ENCODE measurements around the gene OR6V1. TPM values are rescaled to one million over a fixed set of nuclear protein-coding genes. Genes with fewer than 3 reads are reported as not detected.

Gene OR6V1
- not detected in 2 replicates for total RNA-seq (2014; rRNA removed; shearing (Covaris generic))

GRCh38 chr7:143052041-143052440, at the start of gene OR6V1:
Gene OR6V1 (plus strand): TSS chr7:143052341. CDS start chr7:143052341, 0 bp downstream.
- no peak for DNase-seq
- Histone ChIP-seq H3K27me3 (ENCODE audit: control insufficient read depth, insufficient read depth, low read length) (no peaks in the 10 kb centered on the region), H3K4me3 (ENCODE audit: insufficient read depth, low read depth, low read length) (no peak within 1 kb of the TSS), H3K36me3 (replicated peaks; ENCODE audit: control insufficient read depth, insufficient read depth, low read length) (no peaks in the 10 kb centered on the region)

- Histone ChIP-seq H3K4me3 (ENCODE audit: insufficient read depth, low read depth, low read length) (no peak overlapping the region), H3K27me3 (ENCODE audit: control insufficient read depth, insufficient read depth, low read length) (no peaks in the 10 kb centered on the region), H3K36me3 (replicated peaks; ENCODE audit: control insufficient read depth, insufficient read depth, low read length) (no peaks in the 10 kb centered on the region)
- DNase-seq: no peak
These were observed 49.2 kb upstream of the OR6V1 start for GRCh38 chr7:143002898-143003297.

- DNase-seq: peak; percentile 27
- Histone ChIP-seq H3K36me3 (replicated peaks; ENCODE audit: control insufficient read depth, insufficient read depth, low read length) (no peaks in the 10 kb centered on the region), H3K27me3 (ENCODE audit: control insufficient read depth, insufficient read depth, low read length) (no peaks in the 10 kb centered on the region), H3K4me3 (ENCODE audit: insufficient read depth, low read depth, low read length) (no peak overlapping the region)
These were observed 48.6 kb upstream of the OR6V1 start for GRCh38 chr7:143003393-143004051.

GRCh38 chr7:143005632-143006260, 46.4 kb upstream of the OR6V1 start:
- no peak for DNase-seq
- H3K27me3 ChIP-seq (ENCODE audit: control insufficient read depth, insufficient read depth, low read length): no peaks in the 10 kb centered on the region
- H3K36me3 ChIP-seq (replicated peaks; ENCODE audit: control insufficient read depth, insufficient read depth, low read length): no peaks in the 10 kb centered on the region
- no peak overlapping the region for H3K4me3 ChIP-seq (ENCODE audit: insufficient read depth, low read depth, low read length)

GRCh38 chr7:143008007-143008901, 43.9 kb upstream of the OR6V1 start:
- Histone ChIP-seq H3K36me3 (replicated peaks; ENCODE audit: control insufficient read depth, insufficient read depth, low read length) (no peaks in the 10 kb centered on the region), H3K27me3 (ENCODE audit: control insufficient read depth, insufficient read depth, low read length) (no peaks in the 10 kb centered on the region), H3K4me3 (ENCODE audit: insufficient read depth, low read depth, low read length) (no peak overlapping the region)
- peak; percentile 63 for DNase-seq

- Histone ChIP-seq H3K4me3 (ENCODE audit: insufficient read depth, low read depth, low read length) (no peak overlapping the region), H3K36me3 (replicated peaks; ENCODE audit: control insufficient read depth, insufficient read depth, low read length) (no peaks in the 10 kb centered on the region), H3K27me3 (ENCODE audit: control insufficient read depth, insufficient read depth, low read length) (no peaks in the 10 kb centered on the region)
- no peak for DNase-seq
These were observed 40.1 kb upstream of the OR6V1 start for GRCh38 chr7:143012001-143012400.

GRCh38 chr7:143012409-143012808, 39.7 kb upstream of the OR6V1 start:
- H3K4me3 ChIP-seq (ENCODE audit: insufficient read depth, low read depth, low read length): no peak overlapping the region
- DNase-seq: no peak
- no peaks in the 10 kb centered on the region for H3K36me3 ChIP-seq (replicated peaks; ENCODE audit: control insufficient read depth, insufficient read depth, low read length)
- H3K27me3 ChIP-seq (ENCODE audit: control insufficient read depth, insufficient read depth, low read length): no peaks in the 10 kb centered on the region

- no peak for DNase-seq
- H3K27me3 ChIP-seq (ENCODE audit: control insufficient read depth, insufficient read depth, low read length): no peaks in the 10 kb centered on the region
- H3K4me3 ChIP-seq (ENCODE audit: insufficient read depth, low read depth, low read length): no peak overlapping the region
- no peaks in the 10 kb centered on the region for H3K36me3 ChIP-seq (replicated peaks; ENCODE audit: control insufficient read depth, insufficient read depth, low read length)
These were observed 38.7 kb upstream of the OR6V1 start for GRCh38 chr7:143013473-143013872.

GRCh38 chr7:143013893-143014292, 38.2 kb upstream of the OR6V1 start:
- no peak overlapping the region for H3K4me3 ChIP-seq (ENCODE audit: insufficient read depth, low read depth, low read length)
- H3K27me3 ChIP-seq (ENCODE audit: control insufficient read depth, insufficient read depth, low read length): no peaks in the 10 kb centered on the region
- DNase-seq: no peak

GRCh38 chr7:143015084-143015483, 37.1 kb upstream of the OR6V1 start:
- no peaks in the 10 kb centered on the region for H3K36me3 ChIP-seq (replicated peaks; ENCODE audit: control insufficient read depth, insufficient read depth, low read length)
- DNase-seq: no peak
- no peaks in the 10 kb centered on the region for H3K27me3 ChIP-seq (ENCODE audit: control insufficient read depth, insufficient read depth, low read length)
- H3K4me3 ChIP-seq (ENCODE audit: insufficient read depth, low read depth, low read length): no peak overlapping the region

More at GRCh38 chr7:143013893-143014292, 38.2 kb upstream of the OR6V1 start:
- H3K36me3 ChIP-seq (replicated peaks; ENCODE audit: control insufficient read depth, insufficient read depth, low read length): no peaks in the 10 kb centered on the region

- DNase-seq: no peak
- H3K36me3 ChIP-seq (replicated peaks; ENCODE audit: control insufficient read depth, insufficient read depth, low read length): no peaks in the 10 kb centered on the region
- H3K4me3 ChIP-seq (ENCODE audit: insufficient read depth, low read depth, low read length): no peak overlapping the region
- no peaks in the 10 kb centered on the region for H3K27me3 ChIP-seq (ENCODE audit: control insufficient read depth, insufficient read depth, low read length)
These were observed 36.1 kb upstream of the OR6V1 start for GRCh38 chr7:143015926-143016490.

- Histone ChIP-seq H3K27me3 (ENCODE audit: control insufficient read depth, insufficient read depth, low read length) (no peaks in the 10 kb centered on the region), H3K36me3 (replicated peaks; ENCODE audit: control insufficient read depth, insufficient read depth, low read length) (no peaks in the 10 kb centered on the region), H3K4me3 (ENCODE audit: insufficient read depth, low read depth, low read length) (no peak overlapping the region)
- no peak for DNase-seq
These were observed 35.1 kb upstream of the OR6V1 start for GRCh38 chr7:143016996-143017395.

- no peaks in the 10 kb centered on the region for H3K36me3 ChIP-seq (replicated peaks; ENCODE audit: control insufficient read depth, insufficient read depth, low read length)
- no peak for DNase-seq
- H3K27me3 ChIP-seq (ENCODE audit: control insufficient read depth, insufficient read depth, low read length): no peaks in the 10 kb centered on the region
- no peak overlapping the region for H3K4me3 ChIP-seq (ENCODE audit: insufficient read depth, low read depth, low read length)
These were observed 33.2 kb upstream of the OR6V1 start for GRCh38 chr7:143018931-143019330.

- H3K4me3 ChIP-seq (ENCODE audit: insufficient read depth, low read depth, low read length): no peak overlapping the region
- H3K36me3 ChIP-seq (replicated peaks; ENCODE audit: control insufficient read depth, insufficient read depth, low read length): no peaks in the 10 kb centered on the region
- DNase-seq: no peak
- H3K27me3 ChIP-seq (ENCODE audit: control insufficient read depth, insufficient read depth, low read length): no peaks in the 10 kb centered on the region
These were observed 29.1 kb upstream of the OR6V1 start for GRCh38 chr7:143023047-143023446.
